IPS DF 6.9 (cell line): Measurements from ENCODE around the gene NMNAT2.
"Not testable (repeated sequence)": the region's sequence is repeated elsewhere in the genome, so short reads cannot be mapped to it uniquely, and the experiment has no call there.

Experiments
- DNase-seq: peaks from one replicate; pipeline ENCODE4 v3.0.0-alpha.2; 2013; ENCODE audit warnings: low read depth, low spot score
- H3K27ac ChIP-seq: one replicate; pipeline ENCODE4 v1.5.1; 2013; ENCODE audit warnings: low read length, control low read depth
- H3K27me3 ChIP-seq: 2 replicates; pipeline ENCODE4 v1.6.1; 2013; ENCODE audit warnings: mild to moderate bottlenecking, low read length; ENCODE audit not compliant: control insufficient read depth, insufficient read depth
- H3K36me3 ChIP-seq: 2 replicates; pipeline ENCODE4 v1.6.1; 2013; ENCODE audit warnings: low read length; ENCODE audit not compliant: control insufficient read depth, insufficient read depth
- H3K4me1 ChIP-seq: 2 replicates; pipeline ENCODE4 v1.6.1; 2013; ENCODE audit warnings: low read length; ENCODE audit not compliant: control insufficient read depth, insufficient read depth
- H3K4me3 ChIP-seq: 2 replicates; pipeline ENCODE4 v1.5.1; 2013; ENCODE audit warnings: mild to moderate bottlenecking, low read length
- H3K9me3 ChIP-seq: 2 replicates; pipeline ENCODE4 v1.6.1; 2013; ENCODE audit warnings: low read length, inconsistent platforms; ENCODE audit not compliant: control insufficient read depth, insufficient read depth
- WGBS: extraction: QIAGEN DNeasy Blood & Tissue Kit; methylation state at CpG from one replicate; pipeline ENCODE4 v1.1.7; 2013; ENCODE audit warnings: mixed read lengths, missing lambda C conversion rate; ENCODE audit not compliant: insufficient read length, insufficient coverage; 5-methylcytosine and 5-hydroxymethylcytosine counted together

The NMNAT2 gene

DNA sequence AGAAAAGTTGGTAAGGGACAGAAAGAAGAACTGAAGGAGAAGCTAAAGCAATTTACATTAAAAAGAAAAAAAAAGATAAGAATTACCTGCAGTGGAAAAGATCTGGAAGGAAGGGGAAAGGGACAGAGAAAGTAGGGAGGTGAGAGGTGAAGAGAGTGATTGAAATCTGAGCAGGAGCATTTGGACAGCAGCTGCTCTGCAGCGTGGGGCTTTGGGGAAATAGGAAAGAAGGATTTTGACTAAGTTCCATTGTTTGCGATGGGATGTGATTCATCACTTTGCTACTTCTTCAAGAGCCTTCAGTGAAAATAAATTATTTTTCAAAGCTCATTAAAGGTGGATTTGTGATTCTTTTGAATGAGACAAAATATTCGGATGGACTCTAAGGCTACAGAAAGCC is 26.1 kb upstream of the NMNAT2 start:
- Histone ChIP-seq H3K4me3 (no peak overlapping the region), H3K9me3 (no peaks in the 10 kb centered on the region), H3K27ac (no peak overlapping the region), H3K4me1 (no peaks in the 10 kb centered on the region), H3K27me3 (no peaks in the 10 kb centered on the region), H3K36me3 (no peaks in the 10 kb centered on the region)
- no peak for DNase-seq
- no CpG with 5 or more reads among the region's 3 CpGs for WGBS

DNA sequence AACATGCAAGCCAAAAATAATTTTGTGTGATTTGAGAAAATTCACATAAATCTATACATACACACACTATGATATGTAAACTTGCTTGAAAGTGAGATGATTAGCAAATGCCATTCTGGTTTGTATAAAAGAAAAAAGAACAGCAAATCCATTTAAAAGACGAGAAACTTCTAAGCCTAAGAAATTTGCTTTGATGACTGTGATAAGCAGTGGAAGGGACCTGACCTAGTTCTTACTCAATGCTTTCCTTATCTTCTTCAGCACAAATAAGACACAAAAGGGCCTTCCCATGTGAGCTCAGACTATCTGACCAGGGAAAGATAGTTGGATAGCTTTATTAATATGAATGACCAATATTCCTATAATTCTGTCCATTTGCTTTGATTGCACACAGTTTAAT is 25.3 kb upstream of the NMNAT2 start:
- Histone ChIP-seq H3K9me3 (no peaks in the 10 kb centered on the region), H3K36me3 (no peaks in the 10 kb centered on the region), H3K4me3 (no peak overlapping the region), H3K27me3 (no peaks in the 10 kb centered on the region), H3K27ac (no peak overlapping the region), H3K4me1 (no peaks in the 10 kb centered on the region)
- no peak for DNase-seq
- WGBS, result no CpG with 5 or more reads among the region's 1 CpG

GRCh38 chr1:183443011-183443410 is 24.8 kb upstream of the NMNAT2 start:
- H3K36me3 ChIP-seq, result no peaks in the 10 kb centered on the region
- no peaks in the 10 kb centered on the region for H3K4me1 ChIP-seq
- no peak overlapping the region for H3K27ac ChIP-seq
- no peaks in the 10 kb centered on the region for H3K27me3 ChIP-seq
- no peak overlapping the region for H3K4me3 ChIP-seq
- DNase-seq, result no peak
- H3K9me3 ChIP-seq, result no peaks in the 10 kb centered on the region
- no CpG with 5 or more reads among the region's 2 CpGs for WGBS

DNA sequence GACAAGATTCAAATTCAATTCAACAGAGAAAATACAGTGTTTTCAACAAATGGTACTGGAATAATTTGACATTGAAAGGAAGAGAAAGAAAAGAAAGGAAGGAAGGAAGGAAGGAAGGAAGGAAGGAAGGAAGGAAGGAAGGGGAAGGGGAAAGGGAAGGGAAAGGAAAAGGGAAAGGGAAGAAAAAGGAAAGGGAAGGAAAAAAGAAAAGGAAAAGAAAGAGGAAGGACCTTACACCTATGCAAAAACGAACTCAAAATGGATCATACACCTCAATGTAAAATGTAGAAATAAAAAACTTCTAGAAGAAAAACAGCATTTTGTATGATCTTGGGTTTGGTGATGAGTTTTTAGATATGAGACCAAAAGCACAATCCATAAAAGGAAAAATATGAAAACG is 19.9 kb upstream of the NMNAT2 start:
- Histone ChIP-seq H3K4me3 (no peak overlapping the region), H3K4me1 (0 out of 2 replicates have a peak, but pooled peaks cover 2% of the 10 kb centered on the region), H3K27me3 (no peaks in the 10 kb centered on the region), H3K27ac (no peak overlapping the region), H3K36me3 (no peaks in the 10 kb centered on the region), H3K9me3 (no peaks in the 10 kb centered on the region)
- DNase-seq, result no peak
- no CpG with 5 or more reads among the region's 2 CpGs for WGBS

DNA sequence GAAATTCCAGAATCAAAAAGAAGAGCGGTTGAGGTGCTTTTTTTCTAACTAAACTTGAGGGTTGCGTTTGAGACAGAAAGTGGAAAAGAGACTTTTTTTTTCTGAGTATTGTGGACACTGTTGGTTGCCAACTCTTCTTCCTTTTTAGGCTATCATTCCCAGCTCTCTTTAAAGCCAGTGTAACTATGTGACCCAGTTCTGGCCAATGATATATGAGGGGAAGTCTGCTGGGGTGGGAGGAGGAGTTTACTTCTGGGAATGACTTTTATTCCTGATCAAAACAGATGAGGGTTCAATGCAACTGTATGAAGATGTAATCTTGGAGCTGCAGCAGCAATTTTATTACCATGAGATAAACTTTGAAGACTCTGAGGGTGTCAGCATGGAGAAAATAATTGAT is 17.3 kb upstream of the NMNAT2 start:
- DNase-seq, result no peak
- H3K4me3 ChIP-seq, result no peak overlapping the region
- WGBS, result no CpG with 5 or more reads among the region's 2 CpGs
- 0 out of 2 replicates have a peak, but pooled peaks cover 2% of the 10 kb centered on the region for H3K4me1 ChIP-seq
- no peaks in the 10 kb centered on the region for H3K9me3 ChIP-seq
- H3K27me3 ChIP-seq, result no peaks in the 10 kb centered on the region
- H3K27ac ChIP-seq, result no peak overlapping the region
- no peaks in the 10 kb centered on the region for H3K36me3 ChIP-seq

GRCh38 chr1:183433703-183434102 is 15.5 kb upstream of the NMNAT2 start:
- WGBS, result no CpG with 5 or more reads among the region's 1 CpG
- no peak for DNase-seq

DNA sequence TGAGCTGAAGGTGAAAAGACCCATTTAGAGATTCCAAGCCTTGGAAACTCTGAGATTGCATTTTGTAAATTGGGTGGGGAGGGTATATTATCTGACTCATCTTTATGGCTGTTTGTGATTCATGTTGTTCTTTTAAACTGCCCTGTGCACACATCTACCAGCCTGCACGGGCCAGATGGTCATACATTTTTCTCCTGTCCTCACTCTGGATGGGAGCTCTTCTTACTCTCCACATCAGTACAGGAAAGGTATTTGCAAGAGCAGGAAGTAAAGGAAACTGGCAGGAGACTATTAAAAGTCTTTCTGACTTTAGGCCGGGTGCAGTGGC is 14.3 kb upstream of the NMNAT2 start:
- no peak overlapping the region for H3K27ac ChIP-seq
- no peak for DNase-seq
- WGBS, result no CpG with 5 or more reads among the region's 2 CpGs

More at GRCh38 chr1:183433703-183434102, 15.5 kb upstream of the NMNAT2 start:
- no peak overlapping the region for H3K27ac ChIP-seq
- 0 out of 2 replicates have a peak, but pooled peaks cover 2% of the 10 kb centered on the region for H3K4me1 ChIP-seq
- no peaks in the 10 kb centered on the region for H3K9me3 ChIP-seq
- H3K36me3 ChIP-seq, result no peaks in the 10 kb centered on the region
- no peak overlapping the region for H3K4me3 ChIP-seq
- H3K27me3 ChIP-seq, result no peaks in the 10 kb centered on the region

GRCh38 chr1:183431840-183432547 is 13.8 kb upstream of the NMNAT2 start:
- H3K27ac ChIP-seq, result no peak overlapping the region
- H3K4me3 ChIP-seq, result no peak overlapping the region
- no CpG with 5 or more reads among the region's 4 CpGs for WGBS
- H3K27me3 ChIP-seq, result no peaks in the 10 kb centered on the region
- 0 out of 2 replicates have a peak, but pooled peaks cover 2% of the 10 kb centered on the region for H3K4me1 ChIP-seq
- no peaks in the 10 kb centered on the region for H3K36me3 ChIP-seq
- no peaks in the 10 kb centered on the region; the same call in 1 of the 2 replicates for H3K9me3 ChIP-seq
- no peak for DNase-seq

More for the DNA sequence above, 14.3 kb upstream of the NMNAT2 start:
- 0 out of 2 replicates have a peak, but pooled peaks cover 2% of the 10 kb centered on the region for H3K4me1 ChIP-seq
- H3K27me3 ChIP-seq, result no peaks in the 10 kb centered on the region
- H3K36me3 ChIP-seq, result no peaks in the 10 kb centered on the region
- H3K9me3 ChIP-seq, result no peaks in the 10 kb centered on the region; the same call in 1 of the 2 replicates
- no peak overlapping the region for H3K4me3 ChIP-seq

GRCh38 chr1:183427591-183427990 is 9.4 kb upstream of the NMNAT2 start:
- H3K4me1 ChIP-seq, H3K9me3 ChIP-seq, H3K27me3 ChIP-seq, DNase-seq, H3K4me3 ChIP-seq, H3K36me3 ChIP-seq, H3K27ac ChIP-seq: not testable (repeated sequence)
- WGBS, result no CpG with 5 or more reads among the region's 3 CpGs

DNA sequence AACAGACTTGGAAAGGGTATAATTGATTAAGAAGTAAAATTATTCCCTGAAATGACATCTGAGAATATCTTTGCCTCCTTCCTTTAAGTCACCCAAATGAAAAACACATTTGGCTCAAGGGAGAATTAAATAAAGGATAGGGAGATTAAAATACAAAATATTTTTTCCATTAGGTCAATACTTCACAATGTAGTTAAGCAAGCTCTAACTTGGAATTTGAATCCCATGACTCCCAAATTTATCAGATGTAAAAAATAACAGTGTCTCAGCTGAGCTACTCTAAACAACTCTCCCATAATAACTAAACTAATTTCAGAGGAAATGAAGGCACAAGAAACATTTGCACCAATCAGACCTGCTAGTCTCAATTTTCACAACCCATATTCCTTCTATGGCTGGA is 6.5 kb upstream of the NMNAT2 start:
- Histone ChIP-seq H3K9me3 (no peaks in the 10 kb centered on the region; the same call in 1 of the 2 replicates), H3K36me3 (no peaks in the 10 kb centered on the region), H3K4me3 (no peak overlapping the region), H3K27me3 (no peaks in the 10 kb centered on the region), H3K27ac (no peak overlapping the region), H3K4me1 (no peaks in the 10 kb centered on the region)
- no peak for DNase-seq

- Histone ChIP-seq H3K4me1 (no peaks in the 10 kb centered on the region), H3K36me3 (no peaks in the 10 kb centered on the region), H3K9me3 (no peaks in the 10 kb centered on the region; the same call in 1 of the 2 replicates), H3K27ac (no peak overlapping the region), H3K27me3 (no peaks in the 10 kb centered on the region), H3K4me3 (no peak overlapping the region)
- no CpG with 5 or more reads among the region's 1 CpG for WGBS
- no peak for DNase-seq
Measured at GRCh38 chr1:183423541-183423940, 5.4 kb upstream of the NMNAT2 start.
